K562 (cell line): ENCODE results near the gene OXTR. TPM values are rescaled to one million over a fixed set of nuclear protein-coding genes. Genes with fewer than 3 reads are reported as not detected.

Source experiments
- ATAC-seq: fragments of 200-7000 bp; cut with Tn5 transposase; 3 replicates; pipeline ENCODE4 v1.9.1; 2020; ENCODE audit warnings: moderate library complexity
- BruUV-seq: library from RNA; stranded (reverse); fragments of 400-500 nt; replicated peaks from 2 replicates; lab custom pipeline; 2021; lab: Mats Ljungman, UMichigan
- CTCF ChIA-PET: fragments of 300-600 bp; formaldehyde crosslinking; extraction: SDS; loops from one replicate; lab custom pipeline; 2021; ENCODE audit warnings: low intra/inter-chr PET ratio; lab: Yijun Ruan, JAX
- POLR2A ChIA-PET: fragments of 300-600, 350-650 bp; sonication (Branson Sonifier 250); formaldehyde crosslinking; extraction: SDS; loops from one replicate; lab custom pipeline; 2021; ENCODE audit warnings: antibody characterized with exemption, inconsistent platforms; lab: Yijun Ruan, JAX
- DNase-seq, 4 experiments: peaks; one replicate each; pipeline versions ENCODE4 v3.0.0 to v3.0.0-alpha.2; 2011 to 2018; ENCODE audit warnings: low spot score in 3 of 4, mixed read lengths in 3 of 4; ENCODE audit errors: extremely low read depth in 1 of 4
- FAIRE-seq: peaks from 2 replicates; lab custom pipeline; 2011; peaks lifted over from hg19 to GRCh38; lab: Jason Lieb, UNC
- H2AFZ ChIP-seq: 2 replicates; pipeline ENCODE4 v1.6.0; 2011; ENCODE audit warnings: low read depth, low read length, control low read depth, inconsistent platforms
- H3K27ac ChIP-seq: fragments of 200-600 bp; 3 replicates; pipeline ENCODE4 v1.8.0; 2011; ENCODE audit warnings: low read depth, mild to moderate bottlenecking, control low read depth, inconsistent platforms, low read length, moderate library complexity, mixed read lengths; ENCODE audit errors: extremely low read depth
- H3K27me3 ChIP-seq, 2 experiments: fragments of 300-600 bp in 1 of 2; 2 replicates in 1 of 2; 3 replicates in 1 of 2; pipeline versions ENCODE4 v1.6.0 to v1.8.0; 2011; ENCODE audit warnings: inconsistent platforms in 2 of 2, low read length in 2 of 2, mild to moderate bottlenecking in 1 of 2, mixed read lengths in 1 of 2, moderate library complexity in 1 of 2; ENCODE audit not compliant: control insufficient read depth in 2 of 2, insufficient read depth in 2 of 2
- H3K36me3 ChIP-seq: fragments of 300-600 bp; 3 replicates; pipeline ENCODE4 v1.8.0; 2011; ENCODE audit warnings: mild to moderate bottlenecking, low read length, inconsistent platforms; ENCODE audit not compliant: control insufficient read depth, insufficient read depth
- H3K4me1 ChIP-seq, 2 experiments: fragments of 200-600 bp in 1 of 2; replicated peaks in 1 of 2; 2 replicates in 1 of 2; 3 replicates in 1 of 2; pipeline versions ENCODE4 v1.5.1 to v1.8.0; 2011; ENCODE audit warnings: inconsistent platforms in 2 of 2, low read length in 2 of 2, mild to moderate bottlenecking in 1 of 2, mixed read lengths in 1 of 2, moderate library complexity in 1 of 2; ENCODE audit not compliant: control insufficient read depth in 2 of 2, insufficient read depth in 2 of 2
- H3K4me2 ChIP-seq: 2 replicates; pipeline ENCODE4 v1.6.1; 2011; ENCODE audit warnings: low read length, control low read depth, inconsistent platforms, mixed read lengths; ENCODE audit not compliant: insufficient read depth
- H3K4me3 ChIP-seq: fragments of 200-600 bp; sonication (generic), shearing (Covaris generic); 2 replicates; pipeline ENCODE4 v1.5.1; 2016; ENCODE audit warnings: control low read depth, inconsistent platforms
- H3K79me2 ChIP-seq: fragments of 200-600 bp; 3 replicates; pipeline ENCODE4 v1.8.0; 2011; ENCODE audit warnings: low read length, inconsistent platforms; ENCODE audit not compliant: control insufficient read depth, insufficient read depth
- H3K9ac ChIP-seq, 2 experiments: 2 replicates each; pipeline versions ENCODE4 v1.6.0 to v1.6.1; 2011; ENCODE audit warnings: low read depth in 2 of 2, low read length in 2 of 2, control low read depth in 1 of 2, inconsistent platforms in 1 of 2, mild to moderate bottlenecking in 1 of 2, mixed read lengths in 1 of 2; ENCODE audit not compliant: insufficient read depth in 1 of 2
- H3K9me1 ChIP-seq: one replicate; pipeline ENCODE4 v1.6.0; 2011; ENCODE audit warnings: inconsistent platforms, mild to moderate bottlenecking, low read length, moderate library complexity; ENCODE audit not compliant: control insufficient read depth, insufficient read depth
- H3K9me3 ChIP-seq: replicated peaks from 2 replicates; pipeline ENCODE4 v1.5.1; 2011; ENCODE audit warnings: low read depth, low read length, inconsistent platforms; ENCODE audit not compliant: control insufficient read depth, insufficient read depth
- H4K20me1 ChIP-seq: replicated peaks from 2 replicates; pipeline ENCODE4 v1.6.1; 2011; ENCODE audit warnings: low read length, inconsistent platforms, mixed read lengths; ENCODE audit not compliant: control insufficient read depth, insufficient read depth
- CBX5 ChIP-seq: IDR thresholded peaks from 2 replicates; pipeline ENCODE4 v1.6.1; 2014; ENCODE audit warnings: low read depth, borderline replicate concordance
- KAT8 ChIP-seq: fragments of 450-650 bp; IDR thresholded peaks from 2 replicates; pipeline ENCODE4 v1.6.1; 2016; ENCODE audit warnings: low read depth, mild to moderate bottlenecking
- LEF1 ChIP-seq: fragments of 450-650 bp; IDR thresholded peaks from 2 replicates; pipeline ENCODE4 v1.6.1; 2016; ENCODE audit warnings: mild to moderate bottlenecking
- MAFK ChIP-seq: IDR thresholded peaks from 2 replicates; pipeline ENCODE4 v1.6.1; 2011; ENCODE audit warnings: low read length, improper control_type of control experiment
- NCOR1 ChIP-seq: fragments of 450-650 bp; IDR thresholded peaks from 2 replicates; pipeline ENCODE4 v1.6.1; 2016; ENCODE audit warnings: mild to moderate bottlenecking, moderate library complexity
- POLR2A ChIP-seq: fragments of 450-650 bp; conservative IDR thresholded peaks from 2 replicates; pipeline ENCODE4 v1.6.1; 2016
- SUPT5H ChIP-seq: fragments of 450-650 bp; IDR thresholded peaks from 2 replicates; pipeline ENCODE4 v1.6.1; 2016
- TAF1 ChIP-seq: IDR thresholded peaks from 2 replicates; pipeline ENCODE4 v1.6.1; 2011; ENCODE audit warnings: mild to moderate bottlenecking, low read length, moderate library complexity; ENCODE audit not compliant: insufficient read depth, control insufficient read depth, severe bottlenecking; ENCODE audit errors: extremely low read depth
- TAF9B ChIP-seq: fragments of 450-650 bp; IDR thresholded peaks from 2 replicates; pipeline ENCODE4 v1.6.1; 2018; ENCODE audit warnings: mild to moderate bottlenecking; ENCODE audit not compliant: partially characterized antibody
- ZNF124 ChIP-seq: sonication (generic); formaldehyde crosslinking; IDR thresholded peaks from 2 replicates; pipeline ENCODE4 v1.8.1; 2022; ENCODE audit warnings: missing genetic modification reagents
- ZNF133 ChIP-seq: fragments of 250-450 bp; sonication (Bioruptor Pico); IDR thresholded peaks from 2 replicates; pipeline ENCODE4 v1.4.0; 2020; ENCODE audit warnings: mild to moderate bottlenecking
- WGBS: fragments of 100-300 bp; shearing (Covaris generic); methylation state at CpG from one replicate; pipeline ENCODE4 v1.1.6; 2016; ENCODE audit warnings: low coverage, mixed read lengths; ENCODE audit not compliant: insufficient coverage; ENCODE audit errors: missing lambda C conversion rate; 5-methylcytosine and 5-hydroxymethylcytosine counted together
- in situ Hi-C: fragments of 300-500 bp; cut with MboI; formaldehyde crosslinking; loops from 4 replicates; pipeline ENCODE4 v1.15.0; 2018; ENCODE audit warnings: inconsistent platforms, mixed read lengths
- intact Hi-C: fragments of 100-400 bp; cut with micrococcal nuclease; formaldehyde crosslinking; loops from 2 replicates; pipeline ENCODE4 v1.14.2; 2022
- polyA plus RNA-seq, 8 experiments: library from polyadenylated mRNA; depleted of rRNA in 4 of 8; stranded (reverse) in 5 of 8; unstranded in 3 of 8; fragments of >200 nt; fragmentation: Nextera tagmentation in 2 of 8; fragmentation: Illumina TruSeq in 1 of 8; extraction: Ambion mirVana in 2 of 8; extraction: Trizol in 1 of 8; gene quantifications; 2 replicates each; pipeline versions ENCODE4 v1.2.1 to v1.2.3, GENCODE V29; 2011 to 2014; ENCODE audit warnings: inconsistent platforms in 1 of 8, missing spikeins in 1 of 8
- total RNA-seq, 7 experiments: library from RNA; depleted of rRNA in 6 of 7; stranded (reverse); fragments of >200 nt in 6 of 7; fragmentation: Illumina TruSeq in 2 of 7; extraction: Trizol in 2 of 7; gene quantifications; 2 replicates each; pipeline versions ENCODE4 v1.2.1 to v1.2.3, GENCODE V29; 2011 to 2021; ENCODE audit warnings: low replicate concordance in 1 of 7
- TF ChIP-seq, protein P1 (sequence below): IDR thresholded peaks from 2 replicates; pipeline ENCODE4 v1.6.1; 2012; ENCODE audit warnings: low read depth, low read length, improper control_type of control experiment, borderline replicate concordance

OXTR gene
- total and polyA plus RNA-seq, 9 of the 15 experiments (the other 6 are each of a cell fraction or from before 2014, with no cell fraction given): 0.14 to 1.3 (median 0.80) TPM

DNA sequence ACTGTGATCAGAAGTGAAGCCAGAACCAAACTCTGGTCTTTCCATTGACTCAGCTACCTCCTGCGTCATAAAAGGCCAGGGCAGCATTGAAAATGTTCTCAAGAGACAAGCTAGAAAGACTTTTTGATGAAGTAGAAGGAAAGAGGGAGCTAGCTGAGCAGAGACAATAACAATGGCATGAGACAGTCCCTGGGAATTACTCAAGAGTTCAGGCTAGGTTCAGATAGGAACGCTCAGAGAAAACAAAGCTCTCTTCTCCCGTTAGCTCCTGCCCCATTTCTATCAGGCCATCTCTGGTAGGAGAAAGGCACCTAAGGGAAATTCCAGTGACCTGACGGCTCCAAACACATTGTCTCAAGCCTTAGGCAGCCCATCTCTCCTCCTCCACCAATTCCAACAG, 7.0 kb upstream of the OXTR start:
- TF ChIP-seq ZNF124 (CRISPR knock-in tag) (no peak), POLR2A (no peak), CBX5 (no peak), MAFK (no peak), LEF1 (no peak), KAT8 (no peak), TAF9B (no peak), NCOR1 (no peak)
- TF ChIP-seq, all 486 proteins: peak for 0
- FAIRE-seq: no peak
- intact Hi-C loops: no loop called here
- ChIA-PET POLR2A (interaction anchor here (0.6 kb wide), 3 partner anchors 17 to 276 kb away, joined by 3 read pairs; no protein-coding TSS in a partner anchor), CTCF (no interaction called here)
- Histone ChIP-seq H4K20me1 (no peaks in the 10 kb centered on the region), H3K36me3 (no peaks in the 10 kb centered on the region), H3K4me2 (no peak overlapping the region), H3K9ac (no peak overlapping the region), H3K9me1 (no peaks in the 10 kb centered on the region), H3K4me1 (no peaks in the 10 kb centered on the region), H3K9me3 (no peaks in the 10 kb centered on the region), H3K4me3 (no peak overlapping the region), H3K27me3 (peaks cover 3 to 12% of the 10 kb centered on the region in 2 experiments; a peak in 3 of 5 replicates), H2AFZ (no peak overlapping the region), H3K27ac (no peak overlapping the region), H3K79me2 (no peaks in the 10 kb centered on the region)
- in situ Hi-C loops: no loop called here
- 2% methylated on average over 4 of the region's 4 CpGs for WGBS
- BruUV-seq: no TSS peak
- no peak for ATAC-seq
- no peak for DNase-seq

DNA sequence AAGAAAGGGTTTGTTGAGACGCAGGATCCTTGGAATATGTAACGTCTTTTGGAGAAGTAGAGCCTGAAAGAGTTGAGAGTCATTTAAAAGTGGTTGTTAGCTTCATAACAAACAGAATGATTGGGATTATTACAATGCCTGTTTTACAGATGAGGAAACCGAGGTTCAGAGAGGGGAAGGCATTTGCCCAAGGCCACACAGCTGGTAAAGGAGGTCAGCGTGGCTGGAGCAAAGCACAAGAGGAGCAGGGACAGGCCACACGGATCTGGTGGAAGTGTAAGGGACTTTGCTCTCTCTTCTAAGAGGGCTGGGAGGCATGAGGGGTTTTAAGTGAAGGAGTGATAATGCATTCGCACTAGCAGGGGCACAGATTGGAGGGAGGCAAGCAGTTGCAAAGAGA, 6.2 kb upstream of the OXTR start:
- no peak for FAIRE-seq
- no peaks in the 10 kb centered on the region for H4K20me1 ChIP-seq
- no peak for TF ChIP-seq ZNF133 (CRISPR knock-in tag)
- no peak for TF ChIP-seq TAF1
- no peak for TF ChIP-seq SUPT5H
- TF ChIP-seq, protein P1, sequence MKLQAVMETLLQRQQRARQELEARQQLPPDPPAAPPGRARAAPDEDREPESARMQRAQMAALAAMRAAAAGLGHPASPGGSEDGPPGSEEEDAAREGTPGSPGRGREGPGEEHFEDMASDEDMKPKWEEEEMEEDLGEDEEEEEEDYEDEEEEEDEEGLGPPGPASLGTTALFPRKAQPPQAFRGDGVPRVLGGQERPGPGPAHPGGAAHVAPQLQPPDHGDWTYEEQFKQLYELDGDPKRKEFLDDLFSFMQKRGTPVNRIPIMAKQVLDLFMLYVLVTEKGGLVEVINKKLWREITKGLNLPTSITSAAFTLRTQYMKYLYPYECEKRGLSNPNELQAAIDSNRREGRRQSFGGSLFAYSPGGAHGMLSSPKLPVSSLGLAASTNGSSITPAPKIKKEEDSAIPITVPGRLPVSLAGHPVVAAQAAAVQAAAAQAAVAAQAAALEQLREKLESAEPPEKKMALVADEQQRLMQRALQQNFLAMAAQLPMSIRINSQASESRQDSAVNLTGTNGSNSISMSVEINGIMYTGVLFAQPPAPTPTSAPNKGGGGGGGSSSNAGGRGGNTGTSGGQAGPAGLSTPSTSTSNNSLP: no peak

More for the DNA sequence above, 6.2 kb upstream of the OXTR start:
- ATAC-seq (no peak), DNase-seq (no peak)
- no peak overlapping the region for H3K27ac ChIP-seq
- H3K9ac ChIP-seq: no peak overlapping the region
- POLR2A ChIA-PET: interaction anchor here (0.6 kb wide), 1 partner anchor 29 kb away, joined by 3 read pairs; no protein-coding TSS in a partner anchor
- H2AFZ ChIP-seq: no peak overlapping the region
- in situ Hi-C loops (no loop called here), intact Hi-C loops (no loop called here)
- H3K4me1 ChIP-seq: no peaks in the 10 kb centered on the region
- no peak overlapping the region for H3K4me3 ChIP-seq
- H3K9me1 ChIP-seq: no peaks in the 10 kb centered on the region
- WGBS: 1% methylated on average over 6 of the region's 6 CpGs
- no peaks in the 10 kb centered on the region for H3K79me2 ChIP-seq
- H3K27me3 ChIP-seq: peaks cover 3 to 14% of the 10 kb centered on the region in 2 experiments; a peak in 4 of 5 replicates
- no TSS peak for BruUV-seq
- no peaks in the 10 kb centered on the region for H3K36me3 ChIP-seq
- CTCF ChIA-PET: no interaction called here
- no peak overlapping the region for H3K4me2 ChIP-seq
- H3K9me3 ChIP-seq: no peaks in the 10 kb centered on the region
